H1 (cell line): ENCODE results near the gene YLPM1. TPM values are rescaled to one million over a fixed set of nuclear protein-coding genes. Genes with fewer than 3 reads are reported as not detected.

Source experiments
- NRF1 ChIP-seq: IDR thresholded peaks from 2 replicates; pipeline ENCODE4 v1.6.1; 2011; ENCODE audit warnings: mild to moderate bottlenecking, low read depth, low read length, improper control_type of control experiment
- SUZ12 ChIP-seq: fragments of 200-600 bp; sonication (generic); IDR thresholded peaks from 2 replicates; pipeline ENCODE4 v1.6.1; 2012; ENCODE audit warnings: mild to moderate bottlenecking, inconsistent platforms, low read length, moderate library complexity, mixed read lengths
- polyA plus RNA-seq, 7 experiments: library from polyadenylated mRNA; depleted of rRNA in 3 of 7; stranded (reverse) in 5 of 7; unstranded in 2 of 7; fragments of >200 nt in 5 of 7; fragments of 200-250 nt in 2 of 7; gene quantifications; 1 replicate in 5 of 7; 2 replicates in 1 of 7; 4 replicates in 1 of 7; pipeline versions ENCODE4 v1.2.1 to v1.2.3, GENCODE V29; 2011 to 2013; ENCODE audit warnings: missing spikeins in 2 of 7, mixed read lengths in 2 of 7
- total RNA-seq: library from RNA; stranded (reverse); fragmentation: NEBNext Ultra II Directional; extraction: Animal tissue kit (Norgen Biotek cat#: 25700); gene quantifications from 2 replicates; pipeline ENCODE4 v1.2.1, GENCODE V29; 2021
- TF ChIP-seq, protein P1 (sequence below): fragments of 300-600 bp; sonication (generic); IDR thresholded peaks from 2 replicates; pipeline ENCODE4 v1.7.1; 2012; ENCODE audit warnings: low read length, moderate library complexity, mild to moderate bottlenecking, inconsistent platforms; ENCODE audit not compliant: insufficient replicate concordance

YLPM1 gene
- total and polyA plus RNA-seq, 2 of the 8 experiments (the other 6 are each of a cell fraction or from before 2014, with no cell fraction given), result 13.5 to 71.7 TPM

GRCh38 chr14:74824997-74825396, 61.9 kb downstream of the YLPM1 start (continued):
- TF ChIP-seq, protein P1, sequence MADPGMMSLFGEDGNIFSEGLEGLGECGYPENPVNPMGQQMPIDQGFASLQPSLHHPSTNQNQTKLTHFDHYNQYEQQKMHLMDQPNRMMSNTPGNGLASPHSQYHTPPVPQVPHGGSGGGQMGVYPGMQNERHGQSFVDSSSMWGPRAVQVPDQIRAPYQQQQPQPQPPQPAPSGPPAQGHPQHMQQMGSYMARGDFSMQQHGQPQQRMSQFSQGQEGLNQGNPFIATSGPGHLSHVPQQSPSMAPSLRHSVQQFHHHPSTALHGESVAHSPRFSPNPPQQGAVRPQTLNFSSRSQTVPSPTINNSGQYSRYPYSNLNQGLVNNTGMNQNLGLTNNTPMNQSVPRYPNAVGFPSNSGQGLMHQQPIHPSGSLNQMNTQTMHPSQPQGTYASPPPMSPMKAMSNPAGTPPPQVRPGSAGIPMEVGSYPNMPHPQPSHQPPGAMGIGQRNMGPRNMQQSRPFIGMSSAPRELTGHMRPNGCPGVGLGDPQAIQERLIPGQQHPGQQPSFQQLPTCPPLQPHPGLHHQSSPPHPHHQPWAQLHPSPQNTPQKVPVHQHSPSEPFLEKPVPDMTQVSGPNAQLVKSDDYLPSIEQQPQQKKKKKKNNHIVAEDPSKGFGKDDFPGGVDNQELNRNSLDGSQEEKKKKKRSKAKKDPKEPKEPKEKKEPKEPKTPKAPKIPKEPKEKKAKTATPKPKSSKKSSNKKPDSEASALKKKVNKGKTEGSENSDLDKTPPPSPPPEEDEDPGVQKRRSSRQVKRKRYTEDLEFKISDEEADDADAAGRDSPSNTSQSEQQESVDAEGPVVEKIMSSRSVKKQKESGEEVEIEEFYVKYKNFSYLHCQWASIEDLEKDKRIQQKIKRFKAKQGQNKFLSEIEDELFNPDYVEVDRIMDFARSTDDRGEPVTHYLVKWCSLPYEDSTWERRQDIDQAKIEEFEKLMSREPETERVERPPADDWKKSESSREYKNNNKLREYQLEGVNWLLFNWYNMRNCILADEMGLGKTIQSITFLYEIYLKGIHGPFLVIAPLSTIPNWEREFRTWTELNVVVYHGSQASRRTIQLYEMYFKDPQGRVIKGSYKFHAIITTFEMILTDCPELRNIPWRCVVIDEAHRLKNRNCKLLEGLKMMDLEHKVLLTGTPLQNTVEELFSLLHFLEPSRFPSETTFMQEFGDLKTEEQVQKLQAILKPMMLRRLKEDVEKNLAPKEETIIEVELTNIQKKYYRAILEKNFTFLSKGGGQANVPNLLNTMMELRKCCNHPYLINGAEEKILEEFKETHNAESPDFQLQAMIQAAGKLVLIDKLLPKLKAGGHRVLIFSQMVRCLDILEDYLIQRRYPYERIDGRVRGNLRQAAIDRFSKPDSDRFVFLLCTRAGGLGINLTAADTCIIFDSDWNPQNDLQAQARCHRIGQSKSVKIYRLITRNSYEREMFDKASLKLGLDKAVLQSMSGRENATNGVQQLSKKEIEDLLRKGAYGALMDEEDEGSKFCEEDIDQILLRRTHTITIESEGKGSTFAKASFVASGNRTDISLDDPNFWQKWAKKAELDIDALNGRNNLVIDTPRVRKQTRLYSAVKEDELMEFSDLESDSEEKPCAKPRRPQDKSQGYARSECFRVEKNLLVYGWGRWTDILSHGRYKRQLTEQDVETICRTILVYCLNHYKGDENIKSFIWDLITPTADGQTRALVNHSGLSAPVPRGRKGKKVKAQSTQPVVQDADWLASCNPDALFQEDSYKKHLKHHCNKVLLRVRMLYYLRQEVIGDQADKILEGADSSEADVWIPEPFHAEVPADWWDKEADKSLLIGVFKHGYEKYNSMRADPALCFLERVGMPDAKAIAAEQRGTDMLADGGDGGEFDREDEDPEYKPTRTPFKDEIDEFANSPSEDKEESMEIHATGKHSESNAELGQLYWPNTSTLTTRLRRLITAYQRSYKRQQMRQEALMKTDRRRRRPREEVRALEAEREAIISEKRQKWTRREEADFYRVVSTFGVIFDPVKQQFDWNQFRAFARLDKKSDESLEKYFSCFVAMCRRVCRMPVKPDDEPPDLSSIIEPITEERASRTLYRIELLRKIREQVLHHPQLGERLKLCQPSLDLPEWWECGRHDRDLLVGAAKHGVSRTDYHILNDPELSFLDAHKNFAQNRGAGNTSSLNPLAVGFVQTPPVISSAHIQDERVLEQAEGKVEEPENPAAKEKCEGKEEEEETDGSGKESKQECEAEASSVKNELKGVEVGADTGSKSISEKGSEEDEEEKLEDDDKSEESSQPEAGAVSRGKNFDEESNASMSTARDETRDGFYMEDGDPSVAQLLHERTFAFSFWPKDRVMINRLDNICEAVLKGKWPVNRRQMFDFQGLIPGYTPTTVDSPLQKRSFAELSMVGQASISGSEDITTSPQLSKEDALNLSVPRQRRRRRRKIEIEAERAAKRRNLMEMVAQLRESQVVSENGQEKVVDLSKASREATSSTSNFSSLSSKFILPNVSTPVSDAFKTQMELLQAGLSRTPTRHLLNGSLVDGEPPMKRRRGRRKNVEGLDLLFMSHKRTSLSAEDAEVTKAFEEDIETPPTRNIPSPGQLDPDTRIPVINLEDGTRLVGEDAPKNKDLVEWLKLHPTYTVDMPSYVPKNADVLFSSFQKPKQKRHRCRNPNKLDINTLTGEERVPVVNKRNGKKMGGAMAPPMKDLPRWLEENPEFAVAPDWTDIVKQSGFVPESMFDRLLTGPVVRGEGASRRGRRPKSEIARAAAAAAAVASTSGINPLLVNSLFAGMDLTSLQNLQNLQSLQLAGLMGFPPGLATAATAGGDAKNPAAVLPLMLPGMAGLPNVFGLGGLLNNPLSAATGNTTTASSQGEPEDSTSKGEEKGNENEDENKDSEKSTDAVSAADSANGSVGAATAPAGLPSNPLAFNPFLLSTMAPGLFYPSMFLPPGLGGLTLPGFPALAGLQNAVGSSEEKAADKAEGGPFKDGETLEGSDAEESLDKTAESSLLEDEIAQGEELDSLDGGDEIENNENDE, result no peak
- no peak for TF ChIP-seq NRF1
- TF ChIP-seq SUZ12, result no peak
